HS-27A (cell line): ENCODE results near the gene ABHD11.
"Not testable (repeated sequence)": the region's sequence is repeated elsewhere in the genome, so short reads cannot be mapped to it uniquely, and the experiment has no call there.

ENCODE experiments used
- DNase-seq: peaks from one replicate; pipeline ENCODE4 v3.0.0-alpha.2; 2012; ENCODE audit warnings: low read depth, missing footprints

Gene ABHD11

GRCh38 chr7:73718905-73719805, 19.4 kb downstream of the ABHD11 start, which contains the start of gene STX1A:
STX1A (minus strand) TSS chr7:73719669; CDS start chr7:73719631, 38 bp downstream.
- no peak for DNase-seq

GRCh38 chr7:73718438-73718881, 20.1 kb downstream of the ABHD11 start:
- DNase-seq: no peak

- peak; percentile 83 for DNase-seq
Measured at GRCh38 chr7:73717991-73718405, 20.6 kb downstream of the ABHD11 start.

- DNase-seq: no peak
Measured at GRCh38 chr7:73717025-73717807, 21.4 kb downstream of the ABHD11 start.

- DNase-seq: no peak
Measured at GRCh38 chr7:73716318-73716890, 22.2 kb downstream of the ABHD11 start.

- peak; percentile 83 for DNase-seq
Measured at GRCh38 chr7:73715648-73716317, 22.8 kb downstream of the ABHD11 start.

GRCh38 chr7:73713319-73713718, 25.3 kb downstream of the ABHD11 start:
- not testable (repeated sequence) for DNase-seq

- no peak for DNase-seq
Measured at GRCh38 chr7:73712773-73713172, 25.8 kb downstream of the ABHD11 start.

- DNase-seq: no peak
Measured at GRCh38 chr7:73708961-73709549, 29.5 kb downstream of the ABHD11 start.

GRCh38 chr7:73707045-73707631, 31.5 kb downstream of the ABHD11 start:
- no peak for DNase-seq

- no peak for DNase-seq
Measured at GRCh38 chr7:73706126-73707044, 32.2 kb downstream of the ABHD11 start.

GRCh38 chr7:73705551-73705920, 33.1 kb downstream of the ABHD11 start:
- no peak for DNase-seq

- DNase-seq: no peak
Measured at GRCh38 chr7:73704640-73705550, 33.7 kb downstream of the ABHD11 start.

GRCh38 chr7:73703757-73704639, 34.6 kb downstream of the ABHD11 start:
- no peak for DNase-seq

GRCh38 chr7:73703225-73703624, 35.4 kb downstream of the ABHD11 start:
- no peak for DNase-seq

- DNase-seq: no peak
Measured at GRCh38 chr7:73702665-73703064, 35.9 kb downstream of the ABHD11 start.

- no peak for DNase-seq
Measured at GRCh38 chr7:73702226-73702625, 36.4 kb downstream of the ABHD11 start.
